A549 (cell line): ENCODE measurements around the gene RABL6. TPM values are rescaled to one million over a fixed set of nuclear protein-coding genes. Genes with fewer than 3 reads are reported as not detected.

Experiments
- ATAC-seq, 2 experiments: fragments of 200-7000 bp in 1 of 2; fragments of >200 bp in 1 of 2; cut with Nextera tagmentation in 1 of 2; cut with Tn5 transposase in 1 of 2; 3 replicates each; pipeline versions ENCODE4 v1.8.0 to v1.9.1; 2018 to 2020; ENCODE audit warnings: mild to moderate bottlenecking in 1 of 2, moderate library complexity in 1 of 2
- CTCF ChIA-PET: fragments of 300-600 bp; sonication (Branson Sonifier 250); formaldehyde crosslinking; extraction: SDS; loops from one replicate; lab custom pipeline; 2021; ENCODE audit warnings: antibody characterized with exemption, inconsistent platforms; lab: Yijun Ruan, JAX
- POLR2A ChIA-PET: fragments of 350-600 bp; formaldehyde crosslinking; extraction: SDS; loops from one replicate; lab custom pipeline; 2021; ENCODE audit warnings: antibody characterized with exemption, inconsistent platforms; lab: Yijun Ruan, JAX
- DNase-seq, 2 experiments: peaks; one replicate each; pipeline versions ENCODE4 v3.0.0 to v3.0.0-alpha.2; 2011 to 2016; ENCODE audit warnings: low read depth in 1 of 2, low spot score in 1 of 2
- FAIRE-seq: peaks from 2 replicates; lab custom pipeline; 2011; peaks lifted over from hg19 to GRCh38; lab: Jason Lieb, UNC
- H3K27ac ChIP-seq, 2 experiments: fragments of >200 bp; sonication (Bioruptor Twin); formaldehyde crosslinking; 3 replicates each; pipeline ENCODE4 v1.5.1; 2016 to 2017
- H3K4me1 ChIP-seq: fragments of >200 bp; sonication (Bioruptor Twin); formaldehyde crosslinking; 3 replicates; pipeline ENCODE4 v1.6.1; 2016
- H3K4me2 ChIP-seq: fragments of >200 bp; sonication (Bioruptor Twin); formaldehyde crosslinking; 3 replicates; pipeline ENCODE4 v1.6.1; 2016
- H3K4me3 ChIP-seq: fragments of >200 bp; sonication (Bioruptor Twin); formaldehyde crosslinking; 3 replicates; pipeline ENCODE4 v1.5.1; 2016
- H3K9me3 ChIP-seq: fragments of >200 bp; sonication (Bioruptor Twin); formaldehyde crosslinking; 3 replicates; pipeline ENCODE4 v1.6.1; 2016
- CBX2 ChIP-seq: fragments of 200-600 bp; sonication (generic); IDR thresholded peaks from 2 replicates; pipeline ENCODE4 v1.6.1; 2016; ENCODE audit warnings: low read depth, mild to moderate bottlenecking, borderline replicate concordance
- EHF ChIP-seq: fragments of 250-450 bp; sonication (Bioruptor Pico); IDR thresholded peaks from 2 replicates; pipeline ENCODE4 v1.5.0; 2020; ENCODE audit warnings: mild to moderate bottlenecking
- FOSB ChIP-seq: fragments of 250-450 bp; sonication (Bioruptor Pico); IDR thresholded peaks from 2 replicates; pipeline ENCODE4 v1.5.0; 2020; ENCODE audit warnings: mild to moderate bottlenecking, moderate library complexity
- GATA3 ChIP-seq: IDR thresholded peaks from 2 replicates; pipeline ENCODE4 v1.6.1; 2012; ENCODE audit warnings: borderline replicate concordance
- HOXA7 ChIP-seq: fragments of 250-450 bp; sonication (Bioruptor Pico); IDR thresholded peaks from 2 replicates; pipeline ENCODE4 v1.5.0; 2020; ENCODE audit warnings: mild to moderate bottlenecking, moderate library complexity
- HOXB13 ChIP-seq: fragments of 250-450 bp; sonication (Bioruptor Pico); IDR thresholded peaks from 2 replicates; pipeline ENCODE4 v1.5.0; 2020; ENCODE audit warnings: low read depth, mild to moderate bottlenecking, moderate library complexity
- NFE2L2 ChIP-seq: fragments of 150-350 bp; conservative IDR thresholded peaks from 2 replicates; pipeline ENCODE4 v1.6.1; 2014; ENCODE audit warnings: low read length
- RAD21 ChIP-seq, 2 experiments: fragments of >200 bp in 1 of 2; sonication (Bioruptor Twin) in 1 of 2; formaldehyde crosslinking in 1 of 2; IDR thresholded peaks in 1 of 2; conservative IDR thresholded peaks in 1 of 2; 2 replicates in 1 of 2; 3 replicates in 1 of 2; pipeline ENCODE4 v1.6.1; 2012 to 2018; ENCODE audit warnings: inconsistent platforms in 1 of 2
- RFX5 ChIP-seq: fragments of 450-650 bp; IDR thresholded peaks from 2 replicates; pipeline ENCODE4 v1.7.1; 2014; ENCODE audit warnings: antibody characterized with exemption, mild to moderate bottlenecking, moderate library complexity
- TP53 ChIP-seq: fragments of 250-450 bp; sonication (Bioruptor Pico); IDR thresholded peaks from 2 replicates; pipeline ENCODE4 v1.5.0; 2021; ENCODE audit warnings: mild to moderate bottlenecking, moderate library complexity
- ZC3H11A ChIP-seq: fragments of 450-650 bp; IDR thresholded peaks from 2 replicates; pipeline ENCODE4 v1.6.1; 2014; ENCODE audit warnings: antibody characterized with exemption, mild to moderate bottlenecking
- ZFP36 ChIP-seq: fragments of 450-650 bp; IDR thresholded peaks from 2 replicates; pipeline ENCODE4 v1.6.1; 2014; ENCODE audit warnings: borderline replicate concordance; ENCODE audit not compliant: partially characterized antibody
- WGBS: methylation state at CpG from one replicate; pipeline ENCODE4 v1.1.6; 2017; ENCODE audit errors: missing lambda C conversion rate; 5-methylcytosine and 5-hydroxymethylcytosine counted together
- polyA plus RNA-seq, 4 experiments: library from polyadenylated mRNA; depleted of rRNA in 3 of 4; stranded (reverse); fragments of >200 nt; fragmentation: RNase III in 1 of 4; extraction: RNeasy Plus Mini Kit Qiagen cat#74134 plus additional on column Dnase treatment in 1 of 4; gene quantifications; 2 replicates in 3 of 4; 3 replicates in 1 of 4; pipeline ENCODE4 v1.2.3, GENCODE V29; 2011 to 2017
- TF ChIP-seq, protein P1 (sequence below): fragments of >200 bp; sonication (Bioruptor Twin); formaldehyde crosslinking; IDR thresholded peaks from 3 replicates; pipeline ENCODE4 v1.6.1; 2016
- TF ChIP-seq, protein P2 (sequence below): fragments of >200 bp; sonication (Bioruptor Twin); formaldehyde crosslinking; IDR thresholded peaks from 3 replicates; pipeline ENCODE4 v1.5.1; 2016
- TF ChIP-seq, protein P3 (sequence below): IDR thresholded peaks from 2 replicates; pipeline ENCODE4 v1.6.1; 2012
- TF ChIP-seq, protein P4 (sequence below): IDR thresholded peaks from 2 replicates; pipeline ENCODE4 v1.6.1; 2012; ENCODE audit warnings: low read depth, borderline replicate concordance

The RABL6 gene
- polyA plus RNA-seq, 2 of the 4 experiments (the other 2 are of a cell fraction), result 46.8 to 71.4 TPM

DNA sequence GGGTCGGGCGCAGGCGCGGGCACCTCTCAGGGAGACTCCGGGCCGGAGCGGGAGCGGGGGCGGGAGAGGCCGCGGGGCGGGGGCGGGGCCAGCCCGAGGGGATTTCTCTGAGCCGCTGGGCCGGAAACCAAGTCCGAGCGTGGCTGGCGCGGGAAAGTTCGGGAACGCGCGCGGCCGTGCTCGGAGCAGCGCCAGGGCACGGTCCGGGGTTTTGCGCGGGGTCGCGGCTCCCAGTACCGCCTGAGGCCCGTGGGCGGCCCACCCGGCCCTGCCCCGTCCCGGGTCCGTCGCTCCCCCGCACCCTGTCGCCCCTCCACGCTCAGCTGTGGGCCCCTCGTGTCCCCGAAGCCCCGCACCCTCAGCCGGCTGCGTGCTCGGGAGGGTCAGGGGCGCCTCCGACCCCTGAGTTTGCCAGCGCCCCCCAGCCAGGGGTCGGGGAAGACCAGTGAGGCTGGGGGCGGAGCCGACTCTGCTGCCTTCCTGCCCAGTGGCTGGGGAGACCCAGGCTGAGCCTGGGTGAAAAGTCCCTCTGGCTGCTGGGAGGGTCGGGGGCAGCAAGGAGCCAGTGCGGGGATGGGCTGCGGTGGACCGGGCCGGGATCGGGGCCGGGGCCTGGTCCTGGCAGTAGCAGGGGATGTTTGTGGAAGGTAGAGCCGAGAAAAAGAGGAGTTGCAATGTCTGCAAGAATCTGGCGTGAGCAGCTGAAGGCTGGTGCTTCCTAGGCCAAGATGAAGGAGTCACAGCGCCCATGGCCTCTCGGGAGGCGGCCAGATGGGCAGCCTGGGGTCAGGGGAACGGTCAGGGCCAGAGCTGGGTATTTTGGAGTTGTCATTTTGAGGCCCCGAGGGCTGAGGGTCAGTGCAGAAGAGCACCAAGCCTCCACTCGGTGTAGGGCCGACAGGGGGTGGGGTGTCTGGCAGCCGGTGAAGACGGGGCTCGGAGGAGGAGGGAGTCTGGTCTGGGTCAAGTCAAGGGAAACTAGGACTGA lies 79.2 kb downstream of the RABL6 start:
- DNase-seq, result peak in 1 of 2 experiments; percentile 46

DNA sequence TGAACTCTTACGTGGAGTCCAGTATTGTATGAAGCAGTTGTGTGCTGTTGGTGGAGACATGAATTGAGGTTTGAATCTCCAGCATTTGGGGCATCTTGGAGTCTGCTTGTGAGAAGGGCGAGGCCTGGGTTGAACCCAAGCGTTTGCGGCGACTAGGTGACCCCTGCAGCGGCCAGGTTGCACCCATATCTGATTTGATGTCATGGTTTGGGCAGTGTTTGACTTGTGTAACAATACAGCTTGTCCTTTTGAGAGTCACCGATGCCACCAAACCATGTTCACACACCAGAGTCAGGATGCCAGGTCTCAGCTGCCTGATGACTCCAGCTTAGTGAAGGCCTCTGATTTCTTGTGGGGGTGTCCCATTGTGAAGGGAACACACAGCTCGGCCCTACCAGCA lies 80.7 kb downstream of the RABL6 start:
- 83% methylated on average over 8 of the region's 8 CpGs for WGBS
- no peaks in the 10 kb centered on the region for H3K9me3 ChIP-seq
- H3K4me3 ChIP-seq, result no peak overlapping the region
- ChIA-PET POLR2A (no interaction called here), CTCF (interaction anchor here (0.8 to 14.7 kb wide), 5 partner anchors 13 to 348 kb away, joined by 3 to 139 read pairs (median 3); no protein-coding TSS in a partner anchor)
- ATAC-seq (no peak), FAIRE-seq (no peak)
- peak overlapping the region; percentile 91 for H3K4me2 ChIP-seq
- TF ChIP-seq ZFP36, result no peak
- TF ChIP-seq HOXB13, result no peak
- TF ChIP-seq RFX5, result no peak
- no peak for TF ChIP-seq RAD21 (conservative IDR thresholded peaks at IDR 0.05 in 1 of 2, IDR thresholded peaks at IDR 0.05 in 1 of 2)
- TF ChIP-seq GATA3, result no peak
- no peak for TF ChIP-seq ZC3H11A
- TF ChIP-seq HOXA7 (CRISPR knock-in tag), result no peak
- TF ChIP-seq EHF (CRISPR knock-in tag), result no peak
- TF ChIP-seq, protein P1, sequence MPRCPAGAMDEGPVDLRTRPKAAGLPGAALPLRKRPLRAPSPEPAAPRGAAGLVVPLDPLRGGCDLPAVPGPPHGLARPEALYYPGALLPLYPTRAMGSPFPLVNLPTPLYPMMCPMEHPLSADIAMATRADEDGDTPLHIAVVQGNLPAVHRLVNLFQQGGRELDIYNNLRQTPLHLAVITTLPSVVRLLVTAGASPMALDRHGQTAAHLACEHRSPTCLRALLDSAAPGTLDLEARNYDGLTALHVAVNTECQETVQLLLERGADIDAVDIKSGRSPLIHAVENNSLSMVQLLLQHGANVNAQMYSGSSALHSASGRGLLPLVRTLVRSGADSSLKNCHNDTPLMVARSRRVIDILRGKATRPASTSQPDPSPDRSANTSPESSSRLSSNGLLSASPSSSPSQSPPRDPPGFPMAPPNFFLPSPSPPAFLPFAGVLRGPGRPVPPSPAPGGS, result no peak
- TF ChIP-seq, protein P2, sequence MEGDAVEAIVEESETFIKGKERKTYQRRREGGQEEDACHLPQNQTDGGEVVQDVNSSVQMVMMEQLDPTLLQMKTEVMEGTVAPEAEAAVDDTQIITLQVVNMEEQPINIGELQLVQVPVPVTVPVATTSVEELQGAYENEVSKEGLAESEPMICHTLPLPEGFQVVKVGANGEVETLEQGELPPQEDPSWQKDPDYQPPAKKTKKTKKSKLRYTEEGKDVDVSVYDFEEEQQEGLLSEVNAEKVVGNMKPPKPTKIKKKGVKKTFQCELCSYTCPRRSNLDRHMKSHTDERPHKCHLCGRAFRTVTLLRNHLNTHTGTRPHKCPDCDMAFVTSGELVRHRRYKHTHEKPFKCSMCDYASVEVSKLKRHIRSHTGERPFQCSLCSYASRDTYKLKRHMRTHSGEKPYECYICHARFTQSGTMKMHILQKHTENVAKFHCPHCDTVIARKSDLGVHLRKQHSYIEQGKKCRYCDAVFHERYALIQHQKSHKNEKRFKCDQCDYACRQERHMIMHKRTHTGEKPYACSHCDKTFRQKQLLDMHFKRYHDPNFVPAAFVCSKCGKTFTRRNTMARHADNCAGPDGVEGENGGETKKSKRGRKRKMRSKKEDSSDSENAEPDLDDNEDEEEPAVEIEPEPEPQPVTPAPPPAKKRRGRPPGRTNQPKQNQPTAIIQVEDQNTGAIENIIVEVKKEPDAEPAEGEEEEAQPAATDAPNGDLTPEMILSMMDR, result no peak
- TF ChIP-seq, all 56 proteins: peak for 0
- DNase-seq, result no peak
- Histone ChIP-seq H3K4me1 (peaks cover 33% of the 10 kb centered on the region), H3K27ac (peak overlapping the region in 1 of 2 experiments; percentile 98; a peak in 3 of 6 replicates)

More for the DNA sequence above, 79.2 kb downstream of the RABL6 start:
- FAIRE-seq, result no peak
- ATAC-seq, result peak; percentile 8 to 16
- 2% methylated on average over 18 of the region's 76 CpGs for WGBS
- POLR2A ChIA-PET, result interaction anchor here (0.7 to 6.8 kb wide), 10 partner anchors 8 to 110 kb away, joined by 3 to 108 read pairs (median 4); partner anchors contain the start of genes CLIC3 and RABL6
- Histone ChIP-seq H3K9me3 (no peaks in the 10 kb centered on the region), H3K27ac (peak overlapping the region; percentile 98 to 99), H3K4me1 (peaks cover 48% of the 10 kb centered on the region), H3K4me2 (peak overlapping the region; percentile 91), H3K4me3 (peak overlapping the region; percentile 99)
- CTCF ChIA-PET, result interaction anchor here (0.7 to 14.7 kb wide), 8 partner anchors 12 to 350 kb away, joined by 3 to 139 read pairs (median 4); partner anchors contain the start of gene FBXW5
- TF ChIP-seq NFE2L2 (no peak), TP53 (CRISPR knock-in tag) (0 out of 2 replicates have a peak, but pooled peaks have one; percentile 17), FOSB (CRISPR knock-in tag) (no peak), CBX2 (no peak)
- TF ChIP-seq, protein P3, sequence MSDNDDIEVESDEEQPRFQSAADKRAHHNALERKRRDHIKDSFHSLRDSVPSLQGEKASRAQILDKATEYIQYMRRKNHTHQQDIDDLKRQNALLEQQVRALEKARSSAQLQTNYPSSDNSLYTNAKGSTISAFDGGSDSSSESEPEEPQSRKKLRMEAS, result 0 out of 2 replicates have a peak, but pooled peaks have one; percentile 16
- TF ChIP-seq, protein P4, sequence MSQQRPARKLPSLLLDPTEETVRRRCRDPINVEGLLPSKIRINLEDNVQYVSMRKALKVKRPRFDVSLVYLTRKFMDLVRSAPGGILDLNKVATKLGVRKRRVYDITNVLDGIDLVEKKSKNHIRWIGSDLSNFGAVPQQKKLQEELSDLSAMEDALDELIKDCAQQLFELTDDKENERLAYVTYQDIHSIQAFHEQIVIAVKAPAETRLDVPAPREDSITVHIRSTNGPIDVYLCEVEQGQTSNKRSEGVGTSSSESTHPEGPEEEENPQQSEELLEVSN, result 0 out of 2 replicates have a peak, but pooled peaks have one; percentile 25
